Neutrophil (primary cell): Measurements from ENCODE around the gene PLXNA2.

Source experiments
- H3K27ac ChIP-seq: fragments of 200-600 bp; sonication (generic); 2 replicates; pipeline ENCODE4 v1.5.1; 2016; ENCODE audit warnings: mild to moderate bottlenecking, moderate library complexity
- H3K27me3 ChIP-seq: fragments of 200-600 bp; sonication (generic); 2 replicates; pipeline ENCODE4 v1.6.0; 2016; ENCODE audit warnings: mild to moderate bottlenecking
- H3K36me3 ChIP-seq: fragments of 200-600 bp; sonication (generic); 2 replicates; pipeline ENCODE4 v1.5.1; 2017
- H3K4me1 ChIP-seq, 2 experiments: fragments of 200-600 bp in 1 of 2; sonication (generic) in 1 of 2; 1 replicate in 1 of 2; 2 replicates in 1 of 2; pipeline versions ENCODE4 v1.5.1 to v1.6.1; 2013 to 2016; ENCODE audit warnings: low read depth in 1 of 2, low read length in 1 of 2, mild to moderate bottlenecking in 1 of 2, moderate library complexity in 1 of 2; ENCODE audit not compliant: control insufficient read depth in 1 of 2, insufficient read depth in 1 of 2
- H3K4me3 ChIP-seq, 2 experiments: fragments of 200-600 bp in 1 of 2; sonication (generic) in 1 of 2; 1 replicate in 1 of 2; 2 replicates in 1 of 2; pipeline ENCODE4 v1.5.1; 2013 to 2016; ENCODE audit warnings: low read depth in 1 of 2, low read length in 1 of 2, mild to moderate bottlenecking in 1 of 2, moderate library complexity in 1 of 2
- H3K9me3 ChIP-seq: fragments of 200-600 bp; sonication (generic); 2 replicates; pipeline ENCODE4 v1.5.1; 2016
- TF ChIP-seq, protein P1 (sequence below): fragments of 200-600 bp; sonication (generic); IDR thresholded peaks from 2 replicates; pipeline ENCODE4 v1.5.1; 2016; ENCODE audit warnings: antibody characterized with exemption

Gene PLXNA2

DNA sequence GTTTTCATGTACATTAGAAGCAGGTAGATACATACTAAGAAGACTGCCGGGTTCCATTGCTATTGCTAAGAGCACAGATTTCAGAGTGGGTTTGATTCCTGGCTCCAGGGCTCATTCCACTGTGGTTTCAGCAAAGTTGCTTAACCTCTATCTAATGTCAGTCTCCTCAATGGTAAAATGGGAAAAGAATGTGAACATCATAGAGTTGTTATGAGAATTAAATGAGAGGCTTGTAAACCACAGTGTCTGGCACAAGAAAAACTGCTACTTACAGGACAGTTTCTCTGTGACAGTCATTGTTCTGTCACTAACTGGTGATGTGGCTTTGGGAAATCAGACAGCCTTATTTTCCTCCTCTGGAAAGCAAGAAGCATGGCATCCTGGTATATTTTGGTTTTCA is 10.7 kb upstream of the PLXNA2 start:
- no peaks in the 10 kb centered on the region for H3K36me3 ChIP-seq
- no peak overlapping the region for H3K4me3 ChIP-seq
- peaks cover 22% of the 10 kb centered on the region for H3K27me3 ChIP-seq
- no peak overlapping the region for H3K27ac ChIP-seq
- TF ChIP-seq, protein P1, sequence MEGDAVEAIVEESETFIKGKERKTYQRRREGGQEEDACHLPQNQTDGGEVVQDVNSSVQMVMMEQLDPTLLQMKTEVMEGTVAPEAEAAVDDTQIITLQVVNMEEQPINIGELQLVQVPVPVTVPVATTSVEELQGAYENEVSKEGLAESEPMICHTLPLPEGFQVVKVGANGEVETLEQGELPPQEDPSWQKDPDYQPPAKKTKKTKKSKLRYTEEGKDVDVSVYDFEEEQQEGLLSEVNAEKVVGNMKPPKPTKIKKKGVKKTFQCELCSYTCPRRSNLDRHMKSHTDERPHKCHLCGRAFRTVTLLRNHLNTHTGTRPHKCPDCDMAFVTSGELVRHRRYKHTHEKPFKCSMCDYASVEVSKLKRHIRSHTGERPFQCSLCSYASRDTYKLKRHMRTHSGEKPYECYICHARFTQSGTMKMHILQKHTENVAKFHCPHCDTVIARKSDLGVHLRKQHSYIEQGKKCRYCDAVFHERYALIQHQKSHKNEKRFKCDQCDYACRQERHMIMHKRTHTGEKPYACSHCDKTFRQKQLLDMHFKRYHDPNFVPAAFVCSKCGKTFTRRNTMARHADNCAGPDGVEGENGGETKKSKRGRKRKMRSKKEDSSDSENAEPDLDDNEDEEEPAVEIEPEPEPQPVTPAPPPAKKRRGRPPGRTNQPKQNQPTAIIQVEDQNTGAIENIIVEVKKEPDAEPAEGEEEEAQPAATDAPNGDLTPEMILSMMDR: no peak
- H3K4me1 ChIP-seq: no peaks in the 10 kb centered on the region
- no peaks in the 10 kb centered on the region for H3K9me3 ChIP-seq

DNA sequence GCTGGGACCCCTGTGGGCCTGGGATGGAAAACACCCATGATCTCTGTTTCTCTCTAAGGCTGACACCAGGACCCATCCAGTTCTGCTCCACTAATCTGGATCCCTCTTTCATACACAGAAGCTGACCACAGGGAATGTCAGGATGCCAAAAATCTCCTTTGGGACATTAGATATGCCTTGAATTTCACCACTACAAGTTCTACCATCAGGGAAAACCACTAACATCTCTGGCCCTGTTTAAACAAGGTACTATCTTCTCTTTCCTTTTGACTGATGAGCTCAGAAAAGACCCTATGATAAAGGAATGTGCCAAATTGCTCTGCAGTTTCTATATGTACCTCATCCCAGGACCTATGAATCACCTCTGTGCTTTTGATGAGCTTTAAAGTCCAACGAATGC is 10.2 kb upstream of the PLXNA2 start:
- TF ChIP-seq, protein P1: no peak
- H3K27ac ChIP-seq: no peak overlapping the region
- H3K4me1 ChIP-seq: no peaks in the 10 kb centered on the region
- no peaks in the 10 kb centered on the region for H3K36me3 ChIP-seq
- peaks cover 26% of the 10 kb centered on the region for H3K27me3 ChIP-seq
- no peaks in the 10 kb centered on the region for H3K9me3 ChIP-seq
- H3K4me3 ChIP-seq: no peak overlapping the region

DNA sequence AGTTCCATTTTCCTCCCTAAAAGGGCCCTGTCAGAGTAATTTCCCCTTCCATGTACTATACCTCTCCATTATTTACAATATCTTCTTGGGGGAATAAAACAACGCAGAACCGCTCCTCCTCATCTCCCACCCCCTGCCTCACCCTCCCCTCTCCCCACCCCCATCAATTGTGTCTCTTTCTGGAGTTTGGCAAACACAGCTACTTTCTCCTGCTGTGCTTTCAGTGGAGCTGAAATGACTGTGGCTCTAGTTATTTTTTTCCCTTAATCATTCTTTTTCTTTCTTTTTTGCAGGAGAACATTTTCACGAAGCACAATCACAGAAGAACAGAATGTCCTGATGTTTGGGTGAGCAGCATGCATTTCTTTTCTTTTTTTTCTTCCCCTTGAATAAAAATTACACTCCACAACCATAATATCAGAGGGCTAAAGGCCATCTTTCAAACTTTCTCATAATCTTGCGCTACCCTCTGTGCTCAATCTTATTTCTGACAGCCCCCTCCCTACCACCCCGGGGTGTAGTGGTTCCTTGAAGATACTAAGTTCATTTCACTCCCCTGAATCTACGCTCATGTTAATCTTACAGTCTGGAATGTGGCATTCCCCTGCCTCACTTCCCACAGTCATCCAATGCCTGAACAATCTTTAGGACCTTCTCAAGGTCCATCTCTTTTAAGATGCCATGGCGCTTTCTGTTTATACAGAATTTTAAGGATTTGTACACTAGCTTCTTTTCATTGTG is 8.8 kb upstream of the PLXNA2 start:
- TF ChIP-seq, protein P1: no peak
- no peaks in the 10 kb centered on the region for H3K9me3 ChIP-seq
- no peaks in the 10 kb centered on the region for H3K36me3 ChIP-seq
- no peak overlapping the region for H3K4me3 ChIP-seq
- H3K27ac ChIP-seq: no peak overlapping the region
- no peaks in the 10 kb centered on the region for H3K4me1 ChIP-seq
- peaks cover 37% of the 10 kb centered on the region for H3K27me3 ChIP-seq

DNA sequence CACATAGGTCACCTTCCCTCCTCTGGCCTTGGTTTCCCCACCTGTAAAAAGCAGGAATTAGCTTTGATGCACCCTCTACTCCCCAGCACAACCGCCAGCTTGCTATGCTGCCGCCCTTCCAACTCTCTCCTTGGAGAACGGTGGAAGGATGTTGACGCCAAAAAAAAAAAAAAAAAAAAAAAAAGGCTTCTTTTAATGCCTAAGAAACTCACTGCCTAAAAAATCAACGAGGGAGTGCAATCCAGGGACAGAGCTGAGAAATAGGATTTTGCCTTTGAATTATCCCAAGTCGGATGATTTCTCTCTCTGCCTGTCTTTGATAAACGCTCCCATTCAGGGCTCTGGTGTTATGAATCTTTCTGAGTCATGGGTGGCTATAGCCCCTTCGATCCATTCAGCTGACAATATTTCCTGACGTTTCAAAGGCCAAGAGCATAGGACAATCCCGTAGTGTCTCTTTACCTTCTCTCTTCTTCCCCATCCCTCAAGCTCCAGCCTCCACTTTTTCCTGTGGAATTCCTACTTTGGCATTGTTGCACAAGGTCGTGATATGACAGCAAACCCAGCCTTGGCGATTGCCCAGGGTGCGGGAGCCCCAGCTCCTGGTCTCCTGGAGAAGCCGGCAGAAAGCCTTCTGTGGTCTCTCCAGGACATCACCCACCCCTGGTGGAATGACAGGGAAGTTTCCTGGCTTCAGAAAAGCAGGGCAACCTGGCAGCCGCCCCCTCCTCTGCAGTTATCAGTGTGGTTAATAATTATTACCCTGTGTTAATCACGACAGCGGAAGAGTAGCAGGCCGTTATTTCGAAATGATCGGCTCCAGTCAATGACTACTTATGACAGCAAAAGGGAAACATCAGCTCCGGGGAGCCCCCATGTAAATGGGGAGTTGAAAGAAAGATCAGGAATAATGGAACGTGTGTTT is 8.0 kb upstream of the PLXNA2 start:
- TF ChIP-seq, protein P1: no peak
- no peak overlapping the region for H3K27ac ChIP-seq
- H3K9me3 ChIP-seq: no peaks in the 10 kb centered on the region
- no peak overlapping the region for H3K4me3 ChIP-seq
- no peaks in the 10 kb centered on the region for H3K36me3 ChIP-seq
- peaks cover 39% of the 10 kb centered on the region for H3K27me3 ChIP-seq
- H3K4me1 ChIP-seq: no peaks in the 10 kb centered on the region

DNA sequence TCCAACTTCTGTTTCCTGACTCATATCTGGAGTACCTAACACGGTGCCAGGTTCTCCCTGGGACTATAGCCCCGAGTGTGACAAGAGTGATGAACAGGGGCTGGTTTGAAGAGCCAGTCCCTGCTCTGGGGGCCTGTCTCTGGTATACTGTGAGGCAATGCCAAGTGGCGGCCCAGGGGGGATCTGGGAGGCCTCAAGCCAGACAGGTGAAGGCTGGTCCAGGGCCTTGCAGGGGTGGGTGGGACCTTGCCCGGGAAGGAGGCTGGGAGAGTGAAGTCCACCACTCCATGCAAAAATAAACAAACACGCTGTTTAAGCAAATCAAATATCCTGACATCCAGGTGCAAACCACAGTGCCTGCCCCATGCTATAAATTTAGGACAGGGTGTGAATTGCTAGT is 6.8 kb upstream of the PLXNA2 start:
- Histone ChIP-seq H3K9me3 (no peaks in the 10 kb centered on the region), H3K4me3 (no peak overlapping the region), H3K36me3 (no peaks in the 10 kb centered on the region), H3K27ac (no peak overlapping the region), H3K4me1 (no peaks in the 10 kb centered on the region), H3K27me3 (peaks cover 47% of the 10 kb centered on the region)
- TF ChIP-seq, protein P1: no peak
